Sigmoid colon (tissue), 4 donors: ENCODE measurements around the gene KRTAP4-8.
"Not testable (repeated sequence)": the region's sequence is repeated elsewhere in the genome, so short reads cannot be mapped to it uniquely, and the experiment has no call there.

Source experiments
- CTCF ChIP-seq, 4 experiments: fragments of 450-650 bp in 3 of 4; fragments of 200-600 bp in 1 of 4; IDR thresholded peaks; one replicate each; pipeline ENCODE4 v1.5.1; 2016 to 2019; ENCODE audit warnings: antibody characterized with exemption in 4 of 4, mild to moderate bottlenecking in 3 of 4, moderate library complexity in 2 of 4
- EP300 ChIP-seq, 4 donors: sonication (generic); formaldehyde crosslinking; IDR thresholded peaks; one replicate each; pipeline ENCODE4 v1.6.1; 2017; ENCODE audit warnings: antibody characterized with exemption in 4 of 4
- POLR2AphosphoS5 ChIP-seq, 4 donors: sonication (generic); formaldehyde crosslinking; IDR thresholded peaks; one replicate each; pipeline ENCODE4 v1.6.1; 2017; ENCODE audit warnings: antibody characterized with exemption in 4 of 4

DNA sequence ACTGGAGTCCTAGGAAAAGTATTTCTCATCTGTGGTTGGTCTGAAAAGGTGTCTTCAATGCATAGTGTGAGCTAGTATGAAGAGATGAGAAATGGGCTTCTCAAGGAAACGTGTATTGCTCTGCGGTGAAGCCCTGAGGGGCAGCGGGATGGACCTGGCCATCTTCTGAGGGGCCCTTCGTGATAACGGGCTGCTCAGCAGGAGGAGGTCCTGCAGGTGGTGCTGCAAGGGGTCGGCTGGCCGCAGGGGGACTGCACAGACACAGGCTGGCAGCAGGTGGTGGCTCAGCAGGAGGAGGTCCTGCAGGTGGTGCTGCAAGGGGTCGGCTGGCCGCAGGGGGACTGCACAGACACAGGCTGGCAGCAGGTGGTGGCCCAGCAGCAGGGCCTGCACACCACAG lies 43.4 kb downstream of the KRTAP4-8 start:
- not testable (repeated sequence) for TF ChIP-seq CTCF, POLR2AphosphoS5, EP300 (IDR thresholded peaks at IDR 0.05)
